Liver (tissue), 9 donors: Measurements from ENCODE around the gene CARMIL1. TPM values are rescaled to one million over a fixed set of nuclear protein-coding genes. Genes with fewer than 3 reads are reported as not detected.

Experiments used
- DNase-seq: peaks from one replicate; pipeline ENCODE4 v3.0.0-alpha.2; 2017; ENCODE audit warnings: low spot score
- H3K27ac ChIP-seq, 2 donors: one replicate each; pipeline ENCODE4 v1.7.0; 2013; ENCODE audit warnings: inconsistent platforms in 2 of 2, low read length in 2 of 2, control low read depth in 1 of 2, low read depth in 1 of 2, mild to moderate bottlenecking in 1 of 2
- H3K27me3 ChIP-seq, 4 donors: one replicate each; pipeline versions ENCODE4 v1.6.1 to v1.7.0; 2013; ENCODE audit warnings: low read length in 3 of 4, inconsistent platforms in 1 of 4, mild to moderate bottlenecking in 1 of 4, moderate library complexity in 1 of 4; ENCODE audit not compliant: control insufficient read depth in 4 of 4, insufficient read depth in 4 of 4
- H3K36me3 ChIP-seq, 4 donors: one replicate each; pipeline versions ENCODE4 v1.6.1 to v1.7.0; 2013; ENCODE audit warnings: low read length in 3 of 4, mild to moderate bottlenecking in 3 of 4, low read depth in 1 of 4, moderate library complexity in 1 of 4; ENCODE audit not compliant: control insufficient read depth in 4 of 4, insufficient read depth in 3 of 4
- H3K4me1 ChIP-seq, 4 donors: one replicate each; pipeline versions ENCODE4 v1.6.1 to v1.7.0; 2013; ENCODE audit warnings: low read length in 3 of 4, mild to moderate bottlenecking in 3 of 4, moderate library complexity in 1 of 4; ENCODE audit not compliant: control insufficient read depth in 4 of 4, insufficient read depth in 4 of 4
- H3K4me3 ChIP-seq, 3 donors: one replicate each; pipeline versions ENCODE4 v1.6.1 to v1.7.0; 2013; ENCODE audit warnings: low read length in 3 of 3, control low read depth in 1 of 3, low read depth in 1 of 3, mild to moderate bottlenecking in 1 of 3
- H3K9ac ChIP-seq, 2 donors: one replicate each; pipeline ENCODE4 v1.7.0; 2013; ENCODE audit warnings: low read length in 2 of 2, mild to moderate bottlenecking in 2 of 2, moderate library complexity in 2 of 2, control low read depth in 1 of 2, low read depth in 1 of 2
- H3K9me3 ChIP-seq, 4 donors: one replicate each; pipeline versions ENCODE4 v1.6.1 to v1.7.0; 2013; ENCODE audit warnings: low read length in 3 of 4; ENCODE audit not compliant: control insufficient read depth in 4 of 4
- ATF3 ChIP-seq: IDR thresholded peaks from 2 replicates; pipeline ENCODE4 v1.6.1; 2016; ENCODE audit warnings: antibody characterized with exemption
- CTCF ChIP-seq: fragments of 150-350 bp; IDR thresholded peaks from 2 replicates; pipeline ENCODE4 v1.5.1; 2017; ENCODE audit warnings: improper control_type of control experiment, low read depth, low read length; ENCODE audit not compliant: missing input control
- EGR1 ChIP-seq, 2 donors: IDR thresholded peaks; 2 replicates each; pipeline ENCODE4 v1.6.1; 2016 to 2018; ENCODE audit warnings: antibody characterized with exemption in 2 of 2, low read depth in 2 of 2
- FOXA1 ChIP-seq: IDR thresholded peaks from 2 replicates; pipeline ENCODE4 v1.6.1; 2016; ENCODE audit warnings: antibody characterized with exemption
- FOXA2 ChIP-seq: IDR thresholded peaks from 2 replicates; pipeline ENCODE4 v1.6.1; 2016; ENCODE audit warnings: antibody characterized with exemption
- GABPA ChIP-seq, 2 donors: IDR thresholded peaks in 1 of 2; conservative IDR thresholded peaks in 1 of 2; 2 replicates each; pipeline ENCODE4 v1.6.1; 2016; ENCODE audit warnings: antibody characterized with exemption in 2 of 2, mild to moderate bottlenecking in 1 of 2, moderate library complexity in 1 of 2
- HNF4A ChIP-seq, 2 donors: conservative IDR thresholded peaks; 2 replicates each; pipeline ENCODE4 v1.6.1; 2016; ENCODE audit warnings: antibody characterized with exemption in 2 of 2, mild to moderate bottlenecking in 2 of 2
- JUND ChIP-seq, 2 donors: IDR thresholded peaks; 2 replicates each; pipeline ENCODE4 v1.6.1; 2016; ENCODE audit warnings: antibody characterized with exemption in 2 of 2
- MAX ChIP-seq: IDR thresholded peaks from 2 replicates; pipeline ENCODE4 v1.6.1; 2016; ENCODE audit warnings: antibody characterized with exemption
- RAD21 ChIP-seq, 2 donors: IDR thresholded peaks; 2 replicates each; pipeline ENCODE4 v1.6.1; 2016; ENCODE audit warnings: antibody characterized with exemption in 2 of 2, mild to moderate bottlenecking in 2 of 2
- REST ChIP-seq: IDR thresholded peaks from 2 replicates; pipeline ENCODE4 v1.6.1; 2016; ENCODE audit warnings: antibody characterized with exemption, mild to moderate bottlenecking
- RXRA ChIP-seq, 2 donors: IDR thresholded peaks; 2 replicates each; pipeline ENCODE4 v1.6.1; 2017 to 2018; ENCODE audit warnings: antibody characterized with exemption in 2 of 2, mild to moderate bottlenecking in 1 of 2
- SP1 ChIP-seq: IDR thresholded peaks from 2 replicates; pipeline ENCODE4 v1.6.1; 2018; ENCODE audit warnings: antibody characterized with exemption, mild to moderate bottlenecking
- TAF1 ChIP-seq: conservative IDR thresholded peaks from 2 replicates; pipeline ENCODE4 v1.6.1; 2016; ENCODE audit warnings: antibody characterized with exemption, mild to moderate bottlenecking
- YY1 ChIP-seq: IDR thresholded peaks from 2 replicates; pipeline ENCODE4 v1.6.1; 2016; ENCODE audit warnings: antibody characterized with exemption, mild to moderate bottlenecking
- WGBS: extraction: QIAGEN DNeasy Blood & Tissue Kit; methylation state at CpG from one replicate; pipeline ENCODE4 v1.1.7; 2013; 5-methylcytosine and 5-hydroxymethylcytosine counted together
- polyA plus RNA-seq, 2 donors: library from polyadenylated mRNA; stranded (reverse) in 1 of 2; unstranded in 1 of 2; fragments of 200-250 nt in 1 of 2; fragments of >200 nt in 1 of 2; fragmentation: Nextera tagmentation in 1 of 2; extraction: Ambion mirVana in 1 of 2; gene quantifications; one replicate each; pipeline versions ENCODE4 v1.2.1 to v1.2.3, GENCODE V29; 2013 to 2015
- total RNA-seq, 2 donors: library from RNA; depleted of rRNA; stranded (reverse); fragments of >200 nt; gene quantifications; one replicate each; pipeline ENCODE4 v1.2.3, GENCODE V29; 2014
- donor health status: healthy.
- donor health status: healthy.
- donor health status: healthy.
- donor health status: healthy.
- donor health status: healthy.

CARMIL1 gene
- total and polyA plus RNA-seq, 4 donors: 1.4 to 9.5 (median 3.5) TPM

- Histone ChIP-seq H3K4me1 (no peaks in the 10 kb centered on the region), H3K36me3 (peaks cover 0 to 3% (median 0%) of the 10 kb centered on the region in 4 donors), H3K9ac (no peak overlapping the region), H3K27me3 (no peaks in the 10 kb centered on the region), H3K9me3 (peaks cover 0 to 1% (median 0%) of the 10 kb centered on the region in 4 donors), H3K4me3 (no peak overlapping the region), H3K27ac (no peak overlapping the region)
- 85% methylated on average over 4 of the region's 4 CpGs for WGBS
- TF ChIP-seq CTCF: no peak
- no peak for TF ChIP-seq HNF4A (conservative IDR thresholded peaks at IDR 0.05)
- no peak for TF ChIP-seq ATF3
- TF ChIP-seq TAF1: no peak
- TF ChIP-seq RXRA (IDR thresholded peaks at IDR 0.05): no peak
- TF ChIP-seq YY1: no peak
- DNase-seq: no peak
Observed at GRCh38 chr6:25449774-25450173, 170.6 kb downstream of the CARMIL1 start.

- Histone ChIP-seq H3K4me3 (no peak overlapping the region), H3K27me3 (no peaks in the 10 kb centered on the region), H3K4me1 (no peaks in the 10 kb centered on the region), H3K36me3 (peaks cover 0 to 3% (median 0%) of the 10 kb centered on the region in 4 donors), H3K9ac (no peak overlapping the region), H3K27ac (no peak overlapping the region), H3K9me3 (peaks cover 0 to 1% (median 0%) of the 10 kb centered on the region in 4 donors)
- TF ChIP-seq ATF3 (no peak), FOXA1 (no peak), REST (no peak), HNF4A (conservative IDR thresholded peaks at IDR 0.05) (no peak), CTCF (no peak), MAX (no peak), RAD21 (IDR thresholded peaks at IDR 0.05) (no peak), YY1 (no peak), RXRA (IDR thresholded peaks at IDR 0.05) (no peak), SP1 (no peak), FOXA2 (no peak), GABPA (IDR thresholded peaks at IDR 0.05 in 1 of 2, conservative IDR thresholded peaks at IDR 0.05 in 1 of 2) (no peak), EGR1 (IDR thresholded peaks at IDR 0.05; ENCODE audit: low read depth in 2 of 2) (no peak), TAF1 (no peak), JUND (IDR thresholded peaks at IDR 0.05) (no peak)
- DNase-seq: no peak
Observed at GRCh38 chr6:25450469-25451198, 171.5 kb downstream of the CARMIL1 start.
